Measurements from ENCODE around the gene FCER1G. TPM values are rescaled to one million over a fixed set of nuclear protein-coding genes. Genes with fewer than 3 reads are reported as not detected.

FCER1G gene
- total and polyA plus RNA-seq, 4 donors = 25.4 to 77.1 (median 39.3) TPM

DNA sequence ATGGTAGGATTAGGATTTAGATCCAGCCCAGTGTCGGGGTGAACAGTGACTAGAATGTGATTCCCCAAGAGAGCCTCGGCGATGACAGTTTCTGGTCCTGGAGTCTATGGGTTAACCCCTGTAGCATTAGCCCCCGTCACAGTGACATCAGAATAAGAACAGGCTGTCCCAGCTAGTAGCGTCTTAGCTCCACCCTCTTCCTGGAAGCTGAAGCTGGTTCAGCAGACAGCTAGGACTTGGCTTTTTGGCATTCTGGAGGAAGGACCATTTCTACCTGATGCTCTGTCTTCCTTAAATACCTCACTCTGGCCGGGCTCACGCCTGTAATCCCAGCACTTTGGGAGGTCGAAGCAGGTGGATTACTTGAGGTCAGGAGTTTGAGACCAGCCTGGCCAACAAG is 7.9 kb upstream of the FCER1G start (continued):
- TF ChIP-seq YY1 (IDR thresholded peaks at IDR 0.05) (peak; percentile 7), TAF1 (conservative IDR thresholded peaks at IDR 0.05) (peak; percentile 41), RXRA (IDR thresholded peaks at IDR 0.05) (peak in 1 of 2 donors; percentile 36), FOXA1 (IDR thresholded peaks at IDR 0.05) (no peak), ATF3 (IDR thresholded peaks at IDR 0.05) (no peak)
- TF ChIP-seq, protein P1, sequence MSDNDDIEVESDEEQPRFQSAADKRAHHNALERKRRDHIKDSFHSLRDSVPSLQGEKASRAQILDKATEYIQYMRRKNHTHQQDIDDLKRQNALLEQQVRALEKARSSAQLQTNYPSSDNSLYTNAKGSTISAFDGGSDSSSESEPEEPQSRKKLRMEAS (IDR thresholded peaks at IDR 0.05) = no peak

DNA sequence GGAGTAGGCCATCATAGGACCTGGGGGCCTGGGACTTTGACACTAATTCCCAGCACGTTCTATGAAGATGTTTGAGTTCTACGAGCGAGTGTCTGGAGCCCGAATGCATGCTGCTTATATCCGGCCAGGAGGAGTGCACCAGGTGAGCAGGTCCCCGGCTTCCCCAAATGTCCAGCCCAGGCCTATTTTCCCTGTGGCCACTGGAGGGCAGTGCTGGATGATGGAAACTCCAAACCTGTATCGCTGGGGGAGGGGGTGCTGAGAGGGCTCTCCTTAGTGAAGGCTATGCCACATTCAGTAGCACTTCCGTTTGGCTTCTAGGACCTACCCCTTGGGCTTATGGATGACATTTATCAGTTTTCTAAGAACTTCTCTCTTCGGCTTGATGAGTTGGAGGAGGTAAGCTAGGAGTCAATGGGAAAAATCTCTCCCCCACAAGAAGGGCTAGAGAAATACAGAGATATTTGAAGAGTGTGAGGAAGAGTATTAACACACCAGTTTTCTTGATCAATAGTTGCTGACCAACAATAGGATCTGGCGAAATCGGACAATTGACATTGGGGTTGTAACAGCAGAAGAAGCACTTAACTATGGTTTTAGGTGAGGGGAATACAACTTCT is 5.2 kb upstream of the FCER1G start:
- peak; percentile 79 for DNase-seq (ENCODE audit: low spot score)
- Histone ChIP-seq H3K27ac (ENCODE audit: low read depth in 1 of 2, low read length in 2 of 2) (peak overlapping the region; percentile 35 to 52), H3K36me3 (ENCODE audit: control insufficient read depth in 4 of 4, insufficient read depth in 3 of 4, low read depth in 1 of 4, low read length in 3 of 4) (peaks cover 16 to 65% (median 56%) of the 10 kb centered on the region in 4 donors), H3K4me3 (ENCODE audit: low read depth in 1 of 3, low read length in 3 of 3) (no peak overlapping the region), H3K27me3 (ENCODE audit: control insufficient read depth in 4 of 4, insufficient read depth in 4 of 4, low read length in 3 of 4) (no peaks in the 10 kb centered on the region), H3K4me1 (ENCODE audit: control insufficient read depth in 4 of 4, insufficient read depth in 4 of 4, low read length in 3 of 4) (peaks cover 0 to 15% (median 11%) of the 10 kb centered on the region in 4 donors), H3K9ac (ENCODE audit: low read depth in 1 of 2, low read length in 2 of 2) (peak overlapping the region; percentile 24 to 51), H3K9me3 (ENCODE audit: control insufficient read depth in 4 of 4, low read length in 3 of 4) (no peaks in the 10 kb centered on the region)
- peak; percentile 42 for TF ChIP-seq YY1 (IDR thresholded peaks at IDR 0.05)
- TF ChIP-seq TAF1 (conservative IDR thresholded peaks at IDR 0.05) = no peak
- TF ChIP-seq, protein P2, sequence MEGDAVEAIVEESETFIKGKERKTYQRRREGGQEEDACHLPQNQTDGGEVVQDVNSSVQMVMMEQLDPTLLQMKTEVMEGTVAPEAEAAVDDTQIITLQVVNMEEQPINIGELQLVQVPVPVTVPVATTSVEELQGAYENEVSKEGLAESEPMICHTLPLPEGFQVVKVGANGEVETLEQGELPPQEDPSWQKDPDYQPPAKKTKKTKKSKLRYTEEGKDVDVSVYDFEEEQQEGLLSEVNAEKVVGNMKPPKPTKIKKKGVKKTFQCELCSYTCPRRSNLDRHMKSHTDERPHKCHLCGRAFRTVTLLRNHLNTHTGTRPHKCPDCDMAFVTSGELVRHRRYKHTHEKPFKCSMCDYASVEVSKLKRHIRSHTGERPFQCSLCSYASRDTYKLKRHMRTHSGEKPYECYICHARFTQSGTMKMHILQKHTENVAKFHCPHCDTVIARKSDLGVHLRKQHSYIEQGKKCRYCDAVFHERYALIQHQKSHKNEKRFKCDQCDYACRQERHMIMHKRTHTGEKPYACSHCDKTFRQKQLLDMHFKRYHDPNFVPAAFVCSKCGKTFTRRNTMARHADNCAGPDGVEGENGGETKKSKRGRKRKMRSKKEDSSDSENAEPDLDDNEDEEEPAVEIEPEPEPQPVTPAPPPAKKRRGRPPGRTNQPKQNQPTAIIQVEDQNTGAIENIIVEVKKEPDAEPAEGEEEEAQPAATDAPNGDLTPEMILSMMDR (IDR thresholded peaks at IDR 0.05; ENCODE audit: low read depth, low read length, missing input control) = peak; percentile 98
- no peak for TF ChIP-seq FOXA1 (IDR thresholded peaks at IDR 0.05)
- peak; percentile 17 to 58 for TF ChIP-seq GABPA (IDR thresholded peaks at IDR 0.05 in 1 of 2, conservative IDR thresholded peaks at IDR 0.05 in 1 of 2)
- TF ChIP-seq HNF4A (conservative IDR thresholded peaks at IDR 0.05) = peak; percentile 11 to 19
- TF ChIP-seq RXRA (IDR thresholded peaks at IDR 0.05) = peak; percentile 15 to 32
- TF ChIP-seq ATF3 (IDR thresholded peaks at IDR 0.05) = no peak
- no peak for TF ChIP-seq EGR1 (IDR thresholded peaks at IDR 0.05; ENCODE audit: low read depth in 2 of 2)
- no peak for TF ChIP-seq NR2F2 (IDR thresholded peaks at IDR 0.05)
- TF ChIP-seq, protein P3, sequence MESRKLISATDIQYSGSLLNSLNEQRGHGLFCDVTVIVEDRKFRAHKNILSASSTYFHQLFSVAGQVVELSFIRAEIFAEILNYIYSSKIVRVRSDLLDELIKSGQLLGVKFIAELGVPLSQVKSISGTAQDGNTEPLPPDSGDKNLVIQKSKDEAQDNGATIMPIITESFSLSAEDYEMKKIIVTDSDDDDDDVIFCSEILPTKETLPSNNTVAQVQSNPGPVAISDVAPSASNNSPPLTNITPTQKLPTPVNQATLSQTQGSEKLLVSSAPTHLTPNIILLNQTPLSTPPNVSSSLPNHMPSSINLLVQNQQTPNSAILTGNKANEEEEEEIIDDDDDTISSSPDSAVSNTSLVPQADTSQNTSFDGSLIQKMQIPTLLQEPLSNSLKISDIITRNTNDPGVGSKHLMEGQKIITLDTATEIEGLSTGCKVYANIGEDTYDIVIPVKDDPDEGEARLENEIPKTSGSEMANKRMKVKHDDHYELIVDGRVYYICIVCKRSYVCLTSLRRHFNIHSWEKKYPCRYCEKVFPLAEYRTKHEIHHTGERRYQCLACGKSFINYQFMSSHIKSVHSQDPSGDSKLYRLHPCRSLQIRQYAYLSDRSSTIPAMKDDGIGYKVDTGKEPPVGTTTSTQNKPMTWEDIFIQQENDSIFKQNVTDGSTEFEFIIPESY (IDR thresholded peaks at IDR 0.05) = no peak
- peak; percentile 25 for TF ChIP-seq SP1 (IDR thresholded peaks at IDR 0.05)
- TF ChIP-seq, protein P1 (IDR thresholded peaks at IDR 0.05) = no peak
- TF ChIP-seq RAD21 (IDR thresholded peaks at IDR 0.05) = peak; percentile 98
- no peak for TF ChIP-seq HNF4G (IDR thresholded peaks at IDR 0.05)
- TF ChIP-seq, protein P4, sequence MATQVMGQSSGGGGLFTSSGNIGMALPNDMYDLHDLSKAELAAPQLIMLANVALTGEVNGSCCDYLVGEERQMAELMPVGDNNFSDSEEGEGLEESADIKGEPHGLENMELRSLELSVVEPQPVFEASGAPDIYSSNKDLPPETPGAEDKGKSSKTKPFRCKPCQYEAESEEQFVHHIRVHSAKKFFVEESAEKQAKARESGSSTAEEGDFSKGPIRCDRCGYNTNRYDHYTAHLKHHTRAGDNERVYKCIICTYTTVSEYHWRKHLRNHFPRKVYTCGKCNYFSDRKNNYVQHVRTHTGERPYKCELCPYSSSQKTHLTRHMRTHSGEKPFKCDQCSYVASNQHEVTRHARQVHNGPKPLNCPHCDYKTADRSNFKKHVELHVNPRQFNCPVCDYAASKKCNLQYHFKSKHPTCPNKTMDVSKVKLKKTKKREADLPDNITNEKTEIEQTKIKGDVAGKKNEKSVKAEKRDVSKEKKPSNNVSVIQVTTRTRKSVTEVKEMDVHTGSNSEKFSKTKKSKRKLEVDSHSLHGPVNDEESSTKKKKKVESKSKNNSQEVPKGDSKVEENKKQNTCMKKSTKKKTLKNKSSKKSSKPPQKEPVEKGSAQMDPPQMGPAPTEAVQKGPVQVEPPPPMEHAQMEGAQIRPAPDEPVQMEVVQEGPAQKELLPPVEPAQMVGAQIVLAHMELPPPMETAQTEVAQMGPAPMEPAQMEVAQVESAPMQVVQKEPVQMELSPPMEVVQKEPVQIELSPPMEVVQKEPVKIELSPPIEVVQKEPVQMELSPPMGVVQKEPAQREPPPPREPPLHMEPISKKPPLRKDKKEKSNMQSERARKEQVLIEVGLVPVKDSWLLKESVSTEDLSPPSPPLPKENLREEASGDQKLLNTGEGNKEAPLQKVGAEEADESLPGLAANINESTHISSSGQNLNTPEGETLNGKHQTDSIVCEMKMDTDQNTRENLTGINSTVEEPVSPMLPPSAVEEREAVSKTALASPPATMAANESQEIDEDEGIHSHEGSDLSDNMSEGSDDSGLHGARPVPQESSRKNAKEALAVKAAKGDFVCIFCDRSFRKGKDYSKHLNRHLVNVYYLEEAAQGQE (IDR thresholded peaks at IDR 0.05) = no peak
- TF ChIP-seq FOXA2 (IDR thresholded peaks at IDR 0.05) = no peak
- no peak for TF ChIP-seq JUND (IDR thresholded peaks at IDR 0.05)
- WGBS = 19% methylated on average over 11 of the region's 11 CpGs
